Measurements from ENCODE around the gene PRPF6.
"Not testable (repeated sequence)": the region's sequence is repeated elsewhere in the genome, so short reads cannot be mapped to it uniquely, and the experiment has no call there.

Gene PRPF6

DNA sequence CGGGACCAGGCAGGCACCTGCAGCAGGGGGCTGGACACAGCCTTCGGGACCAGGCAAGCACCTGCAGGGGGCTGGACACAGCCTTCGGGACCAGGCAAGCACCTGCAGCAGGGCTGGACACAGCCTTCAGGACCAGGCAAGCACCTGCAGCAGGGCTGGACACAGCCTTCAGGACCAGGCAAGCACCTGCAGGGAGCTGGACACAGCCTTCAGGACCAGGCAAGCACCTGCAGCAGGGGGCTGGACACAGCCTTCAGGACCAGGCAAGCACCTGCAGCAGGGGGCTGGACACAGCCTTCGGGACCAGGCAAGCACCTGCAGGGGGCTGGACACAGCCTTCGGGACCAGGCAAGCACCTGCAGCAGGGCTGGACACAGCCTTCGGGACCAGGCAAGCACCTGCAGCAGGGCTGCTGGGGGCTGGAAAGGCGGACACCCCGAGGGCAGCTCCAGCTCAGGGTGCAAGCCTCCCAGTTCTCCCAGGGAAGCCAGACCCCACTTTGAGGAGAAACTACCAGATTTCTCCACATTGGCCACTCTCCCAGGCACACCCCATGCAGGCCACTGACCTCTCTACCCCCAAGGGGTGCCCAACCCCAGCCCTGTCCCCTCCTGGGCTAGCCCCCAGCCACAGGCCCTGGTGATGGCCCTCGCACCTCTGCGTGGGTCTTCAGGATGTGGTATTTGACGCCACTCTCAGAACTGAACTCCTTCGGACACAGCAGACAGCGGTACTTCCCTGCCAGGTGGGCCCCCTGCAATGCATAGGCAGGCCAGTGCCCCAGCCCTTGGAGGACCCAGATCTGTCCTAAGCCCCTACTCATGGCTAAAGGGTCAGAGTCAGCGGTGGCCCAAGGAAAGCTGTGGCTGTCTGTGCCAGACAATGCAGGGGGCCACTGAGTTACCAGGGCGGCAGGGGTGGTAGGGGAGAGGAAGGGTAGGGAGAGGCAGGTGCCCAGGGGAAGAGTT, 20.0 kb upstream of the PRPF6 start:
- in situ Hi-C loops (cut with MboI; ENCODE audit: low sequenced_read_pairs), result not testable (repeated sequence)

DNA sequence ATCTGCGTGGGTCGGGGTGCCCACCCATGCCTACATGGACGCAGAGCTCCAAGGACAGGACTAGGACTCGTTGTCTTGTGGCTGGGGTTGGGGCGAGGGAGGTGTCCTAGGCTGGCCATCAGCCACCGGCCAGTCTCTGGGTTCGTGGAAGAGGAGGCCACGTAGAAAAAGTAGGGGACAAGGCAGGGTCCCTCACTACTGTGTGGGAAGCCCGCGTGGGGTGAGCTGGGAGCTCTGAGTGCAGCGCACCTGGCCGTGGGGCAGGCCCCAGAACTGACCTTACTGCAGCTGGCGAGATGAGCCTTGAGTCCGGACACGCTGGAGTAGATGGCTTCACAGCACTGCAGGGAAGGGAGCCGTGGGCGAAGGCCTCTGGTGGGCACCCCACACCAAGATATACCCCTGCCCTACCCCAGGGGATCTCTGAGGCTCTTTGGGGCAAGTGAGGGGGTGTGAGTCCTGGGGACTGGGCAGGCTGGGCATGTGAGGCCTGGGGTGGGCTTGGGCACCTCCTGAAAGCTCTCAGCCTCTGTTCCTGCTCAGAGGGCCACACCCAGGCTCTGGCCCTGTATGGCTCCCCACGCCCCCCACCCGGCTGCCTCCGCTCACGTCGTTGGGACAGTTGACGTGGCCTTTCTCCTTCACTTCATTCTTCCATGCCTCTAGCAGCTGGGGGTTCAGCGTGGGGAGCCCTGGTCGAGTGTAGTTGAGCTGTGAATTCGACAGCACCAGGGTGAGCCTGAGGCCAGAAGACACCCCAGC, 19.1 kb upstream of the PRPF6 start:
- in situ Hi-C loops (cut with MboI; ENCODE audit: low sequenced_read_pairs), result no loop called here

DNA sequence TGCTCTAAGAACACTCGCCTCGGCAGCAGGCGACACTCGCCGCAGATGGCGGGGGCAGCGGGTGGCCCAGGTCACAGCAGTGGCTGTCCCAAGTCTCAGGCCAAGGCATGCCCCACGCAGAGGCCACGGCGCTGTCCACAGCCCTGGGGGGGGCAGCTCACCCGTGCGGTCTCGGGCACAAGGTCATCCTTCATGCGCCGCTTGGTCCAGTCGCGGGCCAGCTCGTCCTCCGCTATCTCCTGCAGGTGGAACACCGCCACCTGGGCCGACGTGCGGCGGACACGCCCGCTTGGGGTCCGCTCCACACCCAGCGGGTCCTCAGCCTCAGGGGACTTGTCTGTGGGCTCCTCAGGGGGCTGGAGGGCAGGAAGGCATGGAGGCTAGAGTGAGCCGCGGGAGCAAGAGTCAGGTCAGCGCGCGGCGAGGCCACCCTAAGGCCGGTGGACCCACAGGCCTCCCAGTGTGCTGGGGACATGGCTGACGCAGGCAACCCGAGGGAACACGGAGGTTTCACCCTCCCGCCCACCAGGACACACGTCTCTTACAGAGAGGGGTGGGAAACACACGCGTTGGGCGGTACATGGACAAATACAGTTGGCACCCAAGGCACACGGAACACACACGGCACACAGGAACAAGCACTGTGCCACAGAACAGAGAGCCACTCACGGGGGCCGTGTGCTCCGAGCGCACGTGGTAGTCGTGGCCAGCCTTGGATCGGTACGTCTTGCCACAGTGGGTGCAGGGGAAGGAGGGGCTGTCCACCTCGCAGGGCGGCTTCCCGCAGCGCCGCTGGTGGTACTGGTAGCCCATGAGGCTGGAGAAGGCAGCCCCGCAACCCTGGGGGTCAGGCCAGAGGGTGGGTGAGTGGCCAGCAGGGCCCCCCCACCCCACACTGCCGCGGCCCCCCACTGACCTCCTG, 18.2 kb upstream of the PRPF6 start:
- in situ Hi-C loops (cut with MboI; ENCODE audit: low sequenced_read_pairs), result no loop called here

DNA sequence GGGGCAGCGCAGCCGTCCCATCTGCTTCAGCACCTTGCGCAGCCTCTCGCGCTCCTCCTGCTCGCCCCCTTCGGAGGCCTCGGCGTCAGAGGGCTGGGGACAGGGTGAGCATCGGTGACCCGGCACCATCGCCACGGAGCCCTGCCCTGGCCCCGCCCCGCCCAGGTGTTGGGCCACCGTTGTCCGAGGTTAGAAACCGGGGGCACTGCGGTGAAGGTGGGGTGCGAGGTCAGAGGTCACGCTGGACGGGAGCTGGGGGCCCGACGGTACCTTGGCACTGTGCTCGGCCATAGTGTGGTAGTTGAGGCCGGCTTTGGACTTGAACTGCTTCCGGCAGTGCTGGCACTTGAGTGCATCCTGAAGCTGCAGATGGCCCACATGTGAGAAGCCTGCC, 17.6 kb upstream of the PRPF6 start:
- in situ Hi-C loops (cut with MboI; ENCODE audit: low sequenced_read_pairs), result no loop called here

DNA sequence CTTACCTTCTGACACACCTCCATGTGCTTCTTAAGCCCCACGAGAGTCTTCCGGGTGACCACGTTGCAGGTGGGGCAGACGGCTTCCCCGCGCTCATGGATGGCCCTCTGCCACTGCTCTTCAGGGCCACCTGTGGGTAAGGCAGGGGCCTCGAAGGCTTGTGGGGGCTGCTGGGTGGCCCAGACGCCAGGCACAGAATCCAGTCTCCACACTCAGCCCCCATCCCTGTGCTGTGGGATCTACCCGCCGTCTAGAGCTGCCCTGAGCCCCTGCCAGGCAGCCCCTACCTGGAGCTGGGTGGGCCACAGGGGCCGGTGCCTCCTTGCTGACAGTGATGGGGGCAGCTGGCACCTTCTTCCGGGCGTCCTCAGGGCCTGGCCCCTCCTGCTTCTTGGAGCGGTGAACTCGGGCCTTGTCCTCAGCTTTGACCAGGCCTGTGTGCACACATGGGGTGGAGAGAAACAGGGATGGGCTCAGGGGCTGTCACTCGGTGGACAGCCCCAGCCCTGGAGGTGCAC, 17.1 kb upstream of the PRPF6 start:
- in situ Hi-C loops (cut with MboI; ENCODE audit: low sequenced_read_pairs), result no loop called here

- in situ Hi-C loops (cut with MboI; ENCODE audit: low sequenced_read_pairs), result no loop called here
These were observed 16.5 kb upstream of the PRPF6 start for GRCh38 chr20:63964412-63964811.

DNA sequence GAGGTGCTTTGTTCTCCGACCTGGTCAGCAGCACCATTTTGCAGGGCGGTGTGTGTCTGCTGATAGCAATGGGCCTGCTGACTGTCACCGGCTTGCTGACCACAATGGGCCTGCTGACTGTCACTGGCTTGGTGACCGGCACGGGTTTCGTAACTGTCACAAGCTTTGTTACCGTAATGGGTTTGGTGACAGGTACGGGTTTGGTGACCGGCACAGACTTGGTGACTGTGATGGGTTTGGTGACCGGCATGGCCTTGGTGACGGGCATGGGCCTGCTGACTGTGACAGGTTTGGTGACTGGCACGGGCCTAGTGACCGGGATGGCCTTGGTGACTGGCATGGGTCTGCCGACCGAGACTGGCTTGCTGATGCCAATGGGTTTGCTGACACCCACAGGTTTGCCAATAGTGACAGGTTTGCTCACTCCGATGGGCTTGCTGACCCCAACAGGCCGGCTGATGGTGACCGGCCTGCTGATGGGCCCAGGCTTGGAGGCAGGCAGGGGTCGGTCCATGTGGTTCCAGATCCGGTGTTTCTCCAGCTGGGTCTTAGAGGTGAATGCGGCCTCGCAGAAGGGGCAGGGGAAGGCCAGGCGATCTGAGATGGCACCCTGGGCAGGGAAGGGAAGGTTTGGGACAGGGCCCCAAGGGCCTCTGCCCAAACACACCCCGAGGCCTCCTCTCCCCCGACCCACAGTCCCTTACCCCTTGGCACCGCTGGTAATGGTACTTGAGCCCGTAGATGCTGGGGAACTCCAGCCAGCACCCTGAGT, 14.6 kb upstream of the PRPF6 start:
- in situ Hi-C loops (cut with MboI; ENCODE audit: low sequenced_read_pairs), result no loop called here

DNA sequence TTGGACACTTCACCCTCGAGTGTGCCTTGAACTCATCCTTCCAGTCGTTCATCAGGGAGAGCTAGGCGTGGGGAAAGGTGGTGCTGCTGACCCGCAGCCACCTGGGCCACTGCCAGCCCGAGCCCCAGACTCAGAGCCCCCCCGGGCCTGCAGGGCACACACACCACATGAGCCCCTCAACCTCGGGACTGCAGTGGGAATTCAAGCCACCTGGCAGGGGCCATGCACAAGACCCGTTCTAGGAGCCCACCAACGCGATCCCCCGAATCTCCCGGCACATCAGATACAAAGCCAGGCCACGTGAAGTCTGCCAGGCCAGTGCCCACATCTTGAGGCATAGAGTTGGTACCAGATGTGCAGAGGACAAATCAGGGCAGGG, 14.0 kb upstream of the PRPF6 start:
- in situ Hi-C loops (cut with MboI; ENCODE audit: low sequenced_read_pairs), result no loop called here

- in situ Hi-C loops (cut with MboI; ENCODE audit: low sequenced_read_pairs), result no loop called here
These were observed 13.4 kb upstream of the PRPF6 start for GRCh38 chr20:63967330-63968135.

- in situ Hi-C loops (cut with MboI; ENCODE audit: low sequenced_read_pairs), result no loop called here
These were observed 12.6 kb upstream of the PRPF6 start for GRCh38 chr20:63968136-63968927.

- in situ Hi-C loops (cut with MboI; ENCODE audit: low sequenced_read_pairs), result no loop called here
These were observed 11.8 kb upstream of the PRPF6 start for GRCh38 chr20:63968928-63969760.

DNA sequence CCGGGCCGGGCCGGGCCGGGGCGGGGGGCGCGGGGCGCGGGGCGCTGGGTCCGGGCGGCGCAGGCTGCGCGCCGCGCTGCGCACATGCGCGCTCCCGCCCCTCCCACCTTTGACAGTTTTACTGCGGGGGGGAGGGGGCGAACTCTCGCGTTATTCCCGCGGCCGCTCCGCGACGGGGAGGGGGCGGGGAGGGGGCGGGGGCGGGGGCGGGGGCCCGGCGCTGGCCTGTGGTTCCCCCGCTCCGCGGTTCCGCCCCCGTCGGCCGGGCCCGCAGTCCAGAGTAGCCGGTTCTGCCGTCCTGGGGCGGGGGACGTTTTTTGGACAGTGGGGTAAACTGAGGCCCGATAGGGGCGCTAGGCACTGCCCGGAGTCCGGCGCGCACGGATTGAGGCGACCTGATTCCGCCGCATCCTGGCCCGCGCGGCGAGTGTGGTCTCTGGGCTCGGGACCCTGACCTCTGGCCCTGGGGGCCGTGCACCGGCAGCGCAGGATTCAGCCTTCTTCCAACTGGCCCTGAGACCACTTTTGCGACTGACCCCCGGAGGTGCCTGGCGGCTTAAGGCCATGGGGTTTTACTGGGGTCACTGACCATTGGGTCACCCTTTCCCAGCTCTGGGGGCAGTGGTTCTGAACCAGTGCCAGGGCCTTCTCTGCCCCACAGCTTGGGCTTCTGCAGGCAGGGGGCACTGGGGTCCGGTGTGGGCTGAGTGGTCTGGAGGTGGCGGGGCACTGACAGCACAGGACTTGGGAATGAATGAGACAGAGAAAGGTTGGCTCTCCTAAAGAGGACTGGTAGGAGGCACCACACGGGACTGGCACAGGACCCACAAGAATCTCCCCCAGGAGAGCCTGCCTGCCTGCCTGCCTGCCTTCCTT, 10.9 kb upstream of the PRPF6 start, which contains the start of gene ZNF512B:
Gene ZNF512B (minus strand): TSS at position 93 of the 876 bp plus-strand sequence. CDS start 1,980 bp downstream, outside the sequence.
- in situ Hi-C loops (cut with MboI; ENCODE audit: low sequenced_read_pairs), result no loop called here

GRCh38 chr20:63970714-63971431, 10.1 kb upstream of the PRPF6 start:
- in situ Hi-C loops (cut with MboI; ENCODE audit: low sequenced_read_pairs), result no loop called here

DNA sequence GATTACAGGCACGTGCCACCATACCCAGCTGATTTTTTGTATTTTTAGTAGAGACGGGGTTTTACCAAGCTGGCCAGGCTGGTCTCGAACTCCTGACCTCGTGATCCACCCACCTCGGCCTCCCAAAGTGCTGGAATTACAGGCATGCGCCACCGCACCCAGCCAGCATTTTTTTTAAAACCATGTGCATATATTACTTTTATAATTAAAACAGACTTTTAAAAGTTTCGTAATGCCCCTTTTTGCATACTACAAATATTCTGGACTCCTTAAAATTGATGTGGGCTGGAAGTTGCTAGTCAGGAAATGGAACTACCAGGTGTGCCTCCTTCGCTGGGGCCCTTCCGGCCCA, 9.0 kb upstream of the PRPF6 start:
- in situ Hi-C loops (cut with MboI; ENCODE audit: low sequenced_read_pairs), result not testable (repeated sequence)

DNA sequence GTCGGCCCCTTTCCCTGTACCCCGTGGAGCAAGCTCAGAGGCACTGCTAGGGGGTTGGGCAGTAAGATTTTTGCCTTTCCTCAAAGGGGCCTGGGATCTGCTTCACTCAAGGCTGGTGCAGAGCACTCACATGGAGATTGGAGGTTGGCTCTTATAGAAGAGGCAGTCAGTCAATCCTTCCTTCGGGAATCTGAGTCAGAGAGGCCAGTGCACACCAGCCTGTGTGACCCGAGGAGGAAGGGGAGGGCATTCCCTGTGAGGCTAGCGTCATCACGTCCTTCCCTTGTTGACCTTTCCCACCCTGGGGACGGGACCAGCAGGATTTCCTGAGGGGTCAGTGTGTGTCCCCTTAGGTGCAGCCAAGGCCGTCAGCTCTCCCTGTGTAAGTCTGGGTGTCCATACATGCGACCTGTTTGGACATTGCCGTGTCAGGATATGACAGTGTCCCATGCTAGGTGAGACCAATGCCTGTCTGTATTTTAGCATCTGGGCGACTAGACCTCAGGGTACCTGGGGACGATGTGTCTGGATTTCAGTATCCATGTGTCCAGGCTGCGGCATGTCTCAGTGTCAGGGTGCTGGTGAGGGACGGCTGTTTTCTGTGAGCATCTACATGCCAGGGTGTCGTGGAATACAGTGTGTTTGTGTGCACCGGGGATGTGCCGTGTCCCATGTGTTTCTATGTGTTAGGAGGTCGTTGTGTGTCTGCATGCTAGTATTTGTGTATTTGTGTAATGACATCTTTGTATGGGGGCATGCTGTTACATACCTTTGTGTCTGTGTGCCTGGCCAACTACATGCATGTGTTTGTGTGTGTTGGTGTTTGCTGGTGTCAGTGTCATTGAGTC, 8.4 kb upstream of the PRPF6 start:
- in situ Hi-C loops (cut with MboI; ENCODE audit: low sequenced_read_pairs), result no loop called here
